Endothelial cell of umbilical vein (primary cell): ENCODE measurements around the gene KLRB1. TPM values are rescaled to one million over a fixed set of nuclear protein-coding genes. Genes with fewer than 3 reads are reported as not detected.
A peak's percentile ranks its signal among the peaks of the same experiment; 100 is the strongest.
"Not testable (repeated sequence)": the region's sequence is repeated elsewhere in the genome, so short reads cannot be mapped to it uniquely, and the experiment has no call there.

Source experiments
- BruUV-seq: library from RNA; stranded (reverse); fragments of 400-500 nt; replicated peaks from 2 replicates; lab custom pipeline; 2021; lab: Mats Ljungman, UMichigan
- CTCF ChIA-PET: fragments of 300-600, 350-600 bp; sonication (Branson Sonifier 250); formaldehyde crosslinking; loops from one replicate; lab custom pipeline; 2021; ENCODE audit warnings: antibody characterized with exemption, inconsistent platforms; lab: Charles Lee
- POLR2A ChIA-PET: fragments of 300-600, 350-600 bp; sonication (Branson Sonifier 250); formaldehyde crosslinking; loops from one replicate; lab custom pipeline; 2021; ENCODE audit warnings: antibody characterized with exemption, inconsistent platforms; lab: Charles Lee
- DNase-seq: peaks from one replicate; pipeline ENCODE4 v3.0.0-alpha.2; 2011; ENCODE audit warnings: low read depth, low spot score
- FAIRE-seq: peaks from 2 replicates; lab custom pipeline; 2011; peaks lifted over from hg19 to GRCh38; lab: Jason Lieb, UNC
- H2AFZ ChIP-seq: 2 replicates; pipeline ENCODE4 v1.6.0; 2012; ENCODE audit warnings: low read depth, low read length, control low read depth, inconsistent platforms
- H3K27ac ChIP-seq: 2 replicates; pipeline ENCODE4 v1.5.1; 2011; ENCODE audit warnings: low read depth, mild to moderate bottlenecking, control low read depth, low read length, moderate library complexity; ENCODE audit not compliant: insufficient read depth
- H3K27me3 ChIP-seq, 2 experiments: 2 replicates each; pipeline versions ENCODE4 v1.6.0 to v1.6.1; 2011; ENCODE audit warnings: low read length in 2 of 2, mixed read lengths in 1 of 2; ENCODE audit not compliant: control insufficient read depth in 2 of 2, insufficient read depth in 2 of 2
- H3K36me3 ChIP-seq, 2 experiments: 2 replicates in 1 of 2; 3 replicates in 1 of 2; pipeline ENCODE4 v1.5.1; 2011; ENCODE audit warnings: low read length in 2 of 2, mild to moderate bottlenecking in 1 of 2, moderate library complexity in 1 of 2; ENCODE audit not compliant: control insufficient read depth in 2 of 2, insufficient read depth in 2 of 2; ENCODE audit errors: extremely low read depth in 1 of 2
- H3K4me1 ChIP-seq: 3 replicates; pipeline ENCODE4 v1.5.1; 2011; ENCODE audit warnings: mild to moderate bottlenecking, low read length; ENCODE audit not compliant: control insufficient read depth, insufficient read depth; ENCODE audit errors: extremely low read depth
- H3K4me2 ChIP-seq: 2 replicates; pipeline ENCODE4 v1.6.1; 2011; ENCODE audit warnings: low read length, control low read depth, mixed read lengths; ENCODE audit not compliant: insufficient read depth
- H3K4me3 ChIP-seq, 3 experiments: fragments of 200-600 bp in 1 of 3; sonication (generic), shearing (Covaris generic) in 1 of 3; replicated peaks in 1 of 3; 2 replicates each; pipeline ENCODE4 v1.5.1; 2011 to 2016; ENCODE audit warnings: control low read depth in 3 of 3, low read length in 3 of 3, mild to moderate bottlenecking in 2 of 3, inconsistent platforms in 1 of 3, low read depth in 1 of 3, moderate library complexity in 1 of 3; ENCODE audit not compliant: insufficient read depth in 1 of 3
- H3K79me2 ChIP-seq: 2 replicates; pipeline ENCODE4 v1.6.0; 2012; ENCODE audit warnings: low read length, inconsistent platforms; ENCODE audit not compliant: control insufficient read depth, insufficient read depth
- H3K9ac ChIP-seq: replicated peaks from 2 replicates; pipeline ENCODE3; 2011; ENCODE audit warnings: low read length, control low read depth; ENCODE audit not compliant: insufficient read depth; ENCODE audit errors: extremely low read depth
- H3K9me1 ChIP-seq: replicated peaks from 3 replicates; pipeline ENCODE4 v1.6.0; 2011; ENCODE audit warnings: mild to moderate bottlenecking, low read length; ENCODE audit not compliant: control insufficient read depth, insufficient read depth; ENCODE audit errors: extremely low read depth
- H3K9me3 ChIP-seq: replicated peaks from 2 replicates; pipeline ENCODE4 v1.5.1; 2012; ENCODE audit warnings: low read length, inconsistent platforms; ENCODE audit not compliant: control insufficient read depth, insufficient read depth
- H4K20me1 ChIP-seq: replicated peaks from 2 replicates; pipeline ENCODE3; 2011; ENCODE audit warnings: mild to moderate bottlenecking, low read length; ENCODE audit not compliant: control insufficient read depth, insufficient read depth; ENCODE audit errors: extremely low read depth
- dilution Hi-C: fragments of 300-500 bp; cut with MboI; formaldehyde crosslinking; loops from one replicate; pipeline ENCODE4 v1.15.0; 2019; ENCODE audit warnings: low sequenced_read_pairs; ENCODE audit not compliant: extremely low pct_ligation_motif_present
- intact Hi-C: fragments of 100-400 bp; cut with micrococcal nuclease; formaldehyde crosslinking; loops from one replicate; pipeline ENCODE4 v1.10.0; 2022
- polyA plus RNA-seq, 4 experiments: library from polyadenylated mRNA; depleted of rRNA in 3 of 4; stranded (reverse) in 3 of 4; unstranded in 1 of 4; fragments of >200 nt; gene quantifications; 2 replicates each; pipeline versions ENCODE4 v1.2.1 to v1.2.3, GENCODE V29; 2011 to 2012; ENCODE audit warnings: missing spikeins in 1 of 4
- total RNA-seq: library from RNA; stranded (reverse); gene quantifications from 2 replicates; pipeline ENCODE4 v1.2.3, GENCODE V29; 2021

The KLRB1 gene
- total and polyA plus RNA-seq, 2 donors (not counting 3 experiments of a cell fraction or from before 2014, with no cell fraction given): not detected

DNA sequence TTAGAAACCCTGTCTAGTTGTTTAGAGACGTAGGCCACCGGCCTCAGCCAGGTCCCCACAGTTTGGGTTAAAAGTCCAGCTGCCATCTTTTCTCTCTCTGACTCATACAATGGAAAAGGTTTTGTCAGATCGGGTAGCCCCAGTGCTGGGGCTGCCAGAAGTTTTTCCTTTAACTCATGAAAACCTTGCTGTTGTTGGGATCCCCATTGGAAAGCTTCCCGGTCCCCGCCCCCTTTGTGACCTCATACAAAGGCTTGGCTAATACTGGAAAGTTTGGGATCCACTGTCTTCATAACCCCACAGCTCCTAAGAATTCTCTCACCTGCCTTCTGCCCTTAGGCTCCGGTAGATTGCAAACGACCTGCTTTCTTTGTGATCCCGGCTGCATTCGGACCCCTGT lies 40.6 kb downstream of the KLRB1 start:
- H3K9me3 ChIP-seq, H3K27me3 ChIP-seq, CTCF ChIA-PET, H3K9ac ChIP-seq, H3K36me3 ChIP-seq, dilution Hi-C loops, POLR2A ChIA-PET, H2AFZ ChIP-seq, H3K9me1 ChIP-seq, H3K4me3 ChIP-seq, H3K4me2 ChIP-seq, H3K4me1 ChIP-seq, BruUV-seq, H3K27ac ChIP-seq, FAIRE-seq, DNase-seq, H4K20me1 ChIP-seq, H3K79me2 ChIP-seq, intact Hi-C loops: not testable (repeated sequence)

DNA sequence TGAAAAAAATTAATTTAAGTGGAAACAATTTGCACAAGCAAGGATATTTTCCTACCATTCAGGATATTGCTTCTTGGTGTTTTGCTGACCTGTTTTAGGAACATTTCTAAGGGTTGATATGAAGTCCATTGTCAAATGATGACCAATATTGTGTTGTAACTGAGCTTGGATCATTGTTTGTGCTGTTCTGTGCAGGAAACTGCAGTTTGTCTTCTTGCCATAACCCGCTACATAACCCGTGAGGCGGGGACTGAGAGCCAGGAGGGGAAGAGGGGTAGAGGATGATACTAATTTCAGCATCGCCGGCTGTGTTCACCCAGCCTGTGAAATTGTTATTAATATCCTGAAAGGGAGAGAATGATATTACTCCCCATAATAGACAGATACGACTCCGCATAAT lies 41.6 kb downstream of the KLRB1 start:
- H3K4me3 ChIP-seq, H2AFZ ChIP-seq, H3K9ac ChIP-seq, CTCF ChIA-PET, H3K27ac ChIP-seq, BruUV-seq, H3K4me1 ChIP-seq, POLR2A ChIA-PET, intact Hi-C loops, DNase-seq, H3K27me3 ChIP-seq, H3K9me1 ChIP-seq, H3K36me3 ChIP-seq, dilution Hi-C loops, H3K79me2 ChIP-seq, H3K4me2 ChIP-seq, H3K9me3 ChIP-seq, H4K20me1 ChIP-seq, FAIRE-seq: not testable (repeated sequence)

DNA sequence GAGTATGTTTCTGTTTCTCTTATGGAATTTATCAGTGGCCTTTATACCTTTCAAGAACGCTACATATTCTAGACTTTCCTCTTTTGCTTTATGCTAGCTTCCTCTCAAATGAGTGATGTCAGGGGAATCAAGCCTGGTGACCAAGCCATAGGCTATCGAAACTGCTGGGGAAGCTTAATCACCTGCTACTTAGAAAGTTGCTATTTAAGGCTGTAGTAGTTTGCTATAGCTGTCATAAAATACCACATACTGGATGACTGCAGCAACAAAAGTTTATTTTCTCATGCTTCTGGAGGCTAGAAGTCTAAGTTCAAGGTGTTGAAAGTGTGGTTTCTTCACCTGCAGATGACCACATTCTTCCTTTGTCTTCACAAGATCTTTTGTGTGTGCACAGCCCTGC lies 43.3 kb downstream of the KLRB1 start:
- H4K20me1 ChIP-seq, H3K9me3 ChIP-seq, H3K4me2 ChIP-seq, H3K27ac ChIP-seq, H3K9ac ChIP-seq, H3K4me1 ChIP-seq, CTCF ChIA-PET, BruUV-seq, H2AFZ ChIP-seq, FAIRE-seq, dilution Hi-C loops, H3K36me3 ChIP-seq, DNase-seq, H3K79me2 ChIP-seq, POLR2A ChIA-PET, H3K9me1 ChIP-seq, intact Hi-C loops, H3K27me3 ChIP-seq, H3K4me3 ChIP-seq: not testable (repeated sequence)

GRCh38 chr12:9562841-9563453 lies 44.8 kb downstream of the KLRB1 start:
- BruUV-seq, H3K9me1 ChIP-seq, dilution Hi-C loops, H2AFZ ChIP-seq, intact Hi-C loops, H3K79me2 ChIP-seq, POLR2A ChIA-PET, H3K9me3 ChIP-seq, H4K20me1 ChIP-seq, H3K4me1 ChIP-seq, H3K27me3 ChIP-seq, CTCF ChIA-PET, H3K27ac ChIP-seq, DNase-seq, H3K9ac ChIP-seq, H3K36me3 ChIP-seq, H3K4me2 ChIP-seq, H3K4me3 ChIP-seq: not testable (repeated sequence)
- FAIRE-seq: peak; percentile 35
